GM18873 (cell line): ENCODE data around the gene POM121L2.

Experiments
- ATAC-seq: cut with Tn5 transposase; IDR thresholded peaks from one replicate; pipeline ENCODE4 v1.9.1; 2021; ENCODE audit warnings: mild to moderate bottlenecking, moderate library complexity, moderate number of reproducible peaks; ENCODE audit not compliant: unreplicated experiment, low FRiP score

POM121L2 gene

GRCh38 chr6:27263886-27264285 is 48.2 kb downstream of the POM121L2 start:
- no peak for ATAC-seq

GRCh38 chr6:27260836-27261375 is 51.2 kb downstream of the POM121L2 start:
- ATAC-seq, result no peak

GRCh38 chr6:27260369-27260768 is 51.7 kb downstream of the POM121L2 start:
- ATAC-seq, result no peak
